ENCODE measurements around the gene PRKRIP1. TPM values are rescaled to one million over a fixed set of nuclear protein-coding genes. Genes with fewer than 3 reads are reported as not detected.
"Not testable (repeated sequence)": the region's sequence is repeated elsewhere in the genome, so short reads cannot be mapped to it uniquely, and the experiment has no call there.

PRKRIP1 gene
- total and polyA plus RNA-seq, 2 donors from 2014 or later, result 20.8 to 25.9 TPM

GRCh38 chr7:102370038-102370437 is 26.1 kb upstream of the PRKRIP1 start:
- intact Hi-C loops (cut with DNase I); H3K9ac ChIP-seq (ENCODE audit: low read length in 3 of 3); H3K9me3 ChIP-seq (ENCODE audit: control insufficient read depth in 2 of 3, insufficient read depth in 1 of 3, low read length in 3 of 3); H3K36me3 ChIP-seq (ENCODE audit: control insufficient read depth in 2 of 3, insufficient read depth in 3 of 3, low read length in 3 of 3); DNase-seq; H3K27me3 ChIP-seq (ENCODE audit: control insufficient read depth, insufficient read depth, low read length); H3K4me3 ChIP-seq (ENCODE audit: low read length in 3 of 3); H3K27ac ChIP-seq (ENCODE audit: low read depth in 2 of 2, low read length in 2 of 2); FAIRE-seq; H3K4me1 ChIP-seq (ENCODE audit: control insufficient read depth in 2 of 3, insufficient read depth in 2 of 3, low read depth in 1 of 3, low read length in 3 of 3): not testable (repeated sequence)

- H3K4me1 ChIP-seq (ENCODE audit: control insufficient read depth in 2 of 3, insufficient read depth in 2 of 3, low read depth in 1 of 3, low read length in 3 of 3); DNase-seq; H3K36me3 ChIP-seq (ENCODE audit: control insufficient read depth in 2 of 3, insufficient read depth in 3 of 3, low read length in 3 of 3); H3K27me3 ChIP-seq (ENCODE audit: control insufficient read depth, insufficient read depth, low read length); H3K9me3 ChIP-seq (ENCODE audit: control insufficient read depth in 2 of 3, insufficient read depth in 1 of 3, low read length in 3 of 3); intact Hi-C loops (cut with DNase I); H3K9ac ChIP-seq (ENCODE audit: low read length in 3 of 3); FAIRE-seq; H3K4me3 ChIP-seq (ENCODE audit: low read length in 3 of 3); H3K27ac ChIP-seq (ENCODE audit: low read depth in 2 of 2, low read length in 2 of 2): not testable (repeated sequence)
These were observed 23.4 kb upstream of the PRKRIP1 start for GRCh38 chr7:102372796-102373195.

- FAIRE-seq (no peak), DNase-seq (no peak)
- Histone ChIP-seq H3K4me3 (ENCODE audit: low read length in 3 of 3) (no peak overlapping the region), H3K36me3 (ENCODE audit: control insufficient read depth in 2 of 3, insufficient read depth in 3 of 3, low read length in 3 of 3) (peaks cover 4 to 24% (median 11%) of the 10 kb centered on the region in 3 donors), H3K9ac (ENCODE audit: low read length in 3 of 3) (no peak overlapping the region), H3K4me1 (ENCODE audit: control insufficient read depth in 2 of 3, insufficient read depth in 2 of 3, low read depth in 1 of 3, low read length in 3 of 3) (no peaks in the 10 kb centered on the region), H3K27ac (ENCODE audit: low read depth in 2 of 2, low read length in 2 of 2) (no peak overlapping the region), H3K27me3 (ENCODE audit: control insufficient read depth, insufficient read depth, low read length) (no peaks in the 10 kb centered on the region), H3K9me3 (ENCODE audit: control insufficient read depth in 2 of 3, insufficient read depth in 1 of 3, low read length in 3 of 3) (no peaks in the 10 kb centered on the region)
- intact Hi-C loops (cut with DNase I), result no loop called here
- TF ChIP-seq, protein P1, sequence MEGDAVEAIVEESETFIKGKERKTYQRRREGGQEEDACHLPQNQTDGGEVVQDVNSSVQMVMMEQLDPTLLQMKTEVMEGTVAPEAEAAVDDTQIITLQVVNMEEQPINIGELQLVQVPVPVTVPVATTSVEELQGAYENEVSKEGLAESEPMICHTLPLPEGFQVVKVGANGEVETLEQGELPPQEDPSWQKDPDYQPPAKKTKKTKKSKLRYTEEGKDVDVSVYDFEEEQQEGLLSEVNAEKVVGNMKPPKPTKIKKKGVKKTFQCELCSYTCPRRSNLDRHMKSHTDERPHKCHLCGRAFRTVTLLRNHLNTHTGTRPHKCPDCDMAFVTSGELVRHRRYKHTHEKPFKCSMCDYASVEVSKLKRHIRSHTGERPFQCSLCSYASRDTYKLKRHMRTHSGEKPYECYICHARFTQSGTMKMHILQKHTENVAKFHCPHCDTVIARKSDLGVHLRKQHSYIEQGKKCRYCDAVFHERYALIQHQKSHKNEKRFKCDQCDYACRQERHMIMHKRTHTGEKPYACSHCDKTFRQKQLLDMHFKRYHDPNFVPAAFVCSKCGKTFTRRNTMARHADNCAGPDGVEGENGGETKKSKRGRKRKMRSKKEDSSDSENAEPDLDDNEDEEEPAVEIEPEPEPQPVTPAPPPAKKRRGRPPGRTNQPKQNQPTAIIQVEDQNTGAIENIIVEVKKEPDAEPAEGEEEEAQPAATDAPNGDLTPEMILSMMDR (IDR thresholded peaks at IDR 0.05; ENCODE audit: borderline replicate concordance, extremely low read depth, insufficient read depth), result no peak
These were observed 19.1 kb upstream of the PRKRIP1 start for GRCh38 chr7:102376964-102377466.

DNA sequence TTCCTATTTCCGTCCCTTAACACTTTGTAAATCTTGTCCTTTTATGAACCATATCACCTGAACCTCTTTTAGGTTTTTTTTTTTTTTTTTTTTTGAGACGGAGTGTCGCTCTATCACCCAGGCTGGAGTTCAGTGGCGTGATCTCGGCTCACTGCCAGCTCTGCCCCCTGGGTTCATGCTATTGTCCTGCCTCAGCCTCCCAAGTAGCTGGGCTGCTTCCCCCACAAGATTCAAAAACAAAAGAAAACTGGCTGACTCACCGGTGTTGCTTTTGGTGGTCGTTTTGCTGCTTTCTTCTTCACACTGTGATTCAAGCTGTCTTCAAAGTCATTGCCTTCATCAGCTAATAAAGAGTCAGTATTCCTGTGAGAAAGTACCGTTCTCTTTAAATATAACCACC is 15.3 kb upstream of the PRKRIP1 start:
- H3K36me3 ChIP-seq (ENCODE audit: control insufficient read depth in 2 of 3, insufficient read depth in 3 of 3, low read length in 3 of 3), result peaks cover 4 to 24% (median 11%) of the 10 kb centered on the region in 3 donors
- H3K9ac ChIP-seq (ENCODE audit: low read length in 3 of 3); FAIRE-seq; H3K9me3 ChIP-seq (ENCODE audit: control insufficient read depth in 2 of 3, insufficient read depth in 1 of 3, low read length in 3 of 3); intact Hi-C loops (cut with DNase I); H3K27me3 ChIP-seq (ENCODE audit: control insufficient read depth, insufficient read depth, low read length); DNase-seq; H3K4me1 ChIP-seq (ENCODE audit: control insufficient read depth in 2 of 3, insufficient read depth in 2 of 3, low read depth in 1 of 3, low read length in 3 of 3); H3K4me3 ChIP-seq (ENCODE audit: low read length in 3 of 3); H3K27ac ChIP-seq (ENCODE audit: low read depth in 2 of 2, low read length in 2 of 2): not testable (repeated sequence)

DNA sequence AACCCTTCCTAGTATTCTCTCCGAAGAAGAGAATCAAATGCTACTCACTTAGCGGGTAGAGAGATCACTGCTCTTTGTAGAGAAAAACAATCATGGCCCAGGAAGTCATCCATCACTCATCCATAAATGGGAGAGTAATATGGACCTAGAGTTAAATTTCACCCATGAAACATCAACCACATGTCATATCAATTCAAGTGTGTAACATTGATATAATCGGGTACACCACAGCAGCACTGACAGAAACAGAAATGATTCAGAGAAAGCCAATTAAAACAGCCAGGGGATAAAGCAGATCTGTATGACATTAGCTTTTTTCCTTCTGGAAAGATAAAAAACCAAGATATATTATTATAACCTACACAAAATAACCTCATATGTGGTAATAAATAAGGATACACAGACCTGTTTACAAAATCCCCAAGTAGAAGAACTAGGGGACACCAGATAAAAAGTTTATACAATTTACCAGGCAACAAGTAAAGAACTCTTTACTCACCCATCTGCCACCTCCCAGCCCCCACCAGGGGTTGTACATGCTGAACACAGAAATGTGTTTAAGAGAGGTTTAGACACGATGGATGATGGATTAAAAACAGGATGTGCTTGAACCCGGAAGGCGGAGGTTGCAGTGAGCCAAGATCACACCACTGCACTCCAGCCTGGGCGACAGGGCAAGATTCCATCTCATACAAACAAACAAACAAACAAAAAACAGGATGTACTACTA is 14.3 kb upstream of the PRKRIP1 start:
- H3K4me1 ChIP-seq (ENCODE audit: control insufficient read depth in 2 of 3, insufficient read depth in 2 of 3, low read depth in 1 of 3, low read length in 3 of 3); H3K27me3 ChIP-seq (ENCODE audit: control insufficient read depth, insufficient read depth, low read length); H3K27ac ChIP-seq (ENCODE audit: low read depth in 2 of 2, low read length in 2 of 2); H3K9ac ChIP-seq (ENCODE audit: low read length in 3 of 3); FAIRE-seq; H3K9me3 ChIP-seq (ENCODE audit: control insufficient read depth in 2 of 3, insufficient read depth in 1 of 3, low read length in 3 of 3); H3K4me3 ChIP-seq (ENCODE audit: low read length in 3 of 3); intact Hi-C loops (cut with DNase I); DNase-seq: not testable (repeated sequence)
- H3K36me3 ChIP-seq (ENCODE audit: control insufficient read depth in 2 of 3, insufficient read depth in 3 of 3, low read length in 3 of 3), result peaks cover 4 to 24% (median 11%) of the 10 kb centered on the region in 3 donors

Measured in kidney (tissue), 14 donors.